Measurements from ENCODE around the gene MGST3.

Gene MGST3

DNA sequence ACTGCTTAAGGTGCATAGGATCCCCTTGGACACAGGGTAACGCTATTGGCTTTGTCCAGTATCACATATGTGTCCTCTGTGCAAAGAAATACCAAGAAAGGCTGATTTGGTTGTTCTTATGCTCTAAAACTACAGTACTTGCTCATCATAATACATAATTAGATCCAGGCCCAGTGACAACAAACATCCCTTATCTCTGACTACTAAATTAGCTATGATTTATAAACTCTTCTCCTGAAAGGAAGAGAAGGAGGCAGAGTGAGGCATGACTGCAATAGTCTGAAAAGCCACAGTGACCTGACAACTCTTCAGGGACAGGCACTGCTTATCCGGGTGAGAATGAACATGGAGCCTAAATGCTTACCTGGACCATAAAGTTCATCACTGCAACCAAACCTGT lies 30.7 kb downstream of the MGST3 start:
- H3K27me3 ChIP-seq (ENCODE audit: insufficient read depth, low read depth), result no peaks in the 10 kb centered on the region
- no peak overlapping the region for H3K27ac ChIP-seq
- H4K20me1 ChIP-seq (ENCODE audit: insufficient read depth), result no peaks in the 10 kb centered on the region
- H3K4me3 ChIP-seq (IDR thresholded peaks at IDR 0.05; ENCODE audit: insufficient read depth, low read depth, low read length), result no peak overlapping the region
- TF ChIP-seq, protein P1, sequence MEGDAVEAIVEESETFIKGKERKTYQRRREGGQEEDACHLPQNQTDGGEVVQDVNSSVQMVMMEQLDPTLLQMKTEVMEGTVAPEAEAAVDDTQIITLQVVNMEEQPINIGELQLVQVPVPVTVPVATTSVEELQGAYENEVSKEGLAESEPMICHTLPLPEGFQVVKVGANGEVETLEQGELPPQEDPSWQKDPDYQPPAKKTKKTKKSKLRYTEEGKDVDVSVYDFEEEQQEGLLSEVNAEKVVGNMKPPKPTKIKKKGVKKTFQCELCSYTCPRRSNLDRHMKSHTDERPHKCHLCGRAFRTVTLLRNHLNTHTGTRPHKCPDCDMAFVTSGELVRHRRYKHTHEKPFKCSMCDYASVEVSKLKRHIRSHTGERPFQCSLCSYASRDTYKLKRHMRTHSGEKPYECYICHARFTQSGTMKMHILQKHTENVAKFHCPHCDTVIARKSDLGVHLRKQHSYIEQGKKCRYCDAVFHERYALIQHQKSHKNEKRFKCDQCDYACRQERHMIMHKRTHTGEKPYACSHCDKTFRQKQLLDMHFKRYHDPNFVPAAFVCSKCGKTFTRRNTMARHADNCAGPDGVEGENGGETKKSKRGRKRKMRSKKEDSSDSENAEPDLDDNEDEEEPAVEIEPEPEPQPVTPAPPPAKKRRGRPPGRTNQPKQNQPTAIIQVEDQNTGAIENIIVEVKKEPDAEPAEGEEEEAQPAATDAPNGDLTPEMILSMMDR (conservative IDR thresholded peaks at IDR 0.05; ENCODE audit: low read depth, low read length), result no peak
- peaks cover 11% of the 10 kb centered on the region for H3K4me1 ChIP-seq (ENCODE audit: low read depth, poor library complexity, severe bottlenecking)
- H3K4me2 ChIP-seq, result no peak overlapping the region
- H2AFZ ChIP-seq (ENCODE audit: low read depth), result no peak overlapping the region
- no peak overlapping the region for H3K9ac ChIP-seq
- peaks cover 5% of the 10 kb centered on the region; the same call in 1 of the 2 replicates for H3K36me3 ChIP-seq (ENCODE audit: insufficient read depth)
- no peaks in the 10 kb centered on the region for H3K79me2 ChIP-seq (ENCODE audit: insufficient read depth, low read depth)

DNA sequence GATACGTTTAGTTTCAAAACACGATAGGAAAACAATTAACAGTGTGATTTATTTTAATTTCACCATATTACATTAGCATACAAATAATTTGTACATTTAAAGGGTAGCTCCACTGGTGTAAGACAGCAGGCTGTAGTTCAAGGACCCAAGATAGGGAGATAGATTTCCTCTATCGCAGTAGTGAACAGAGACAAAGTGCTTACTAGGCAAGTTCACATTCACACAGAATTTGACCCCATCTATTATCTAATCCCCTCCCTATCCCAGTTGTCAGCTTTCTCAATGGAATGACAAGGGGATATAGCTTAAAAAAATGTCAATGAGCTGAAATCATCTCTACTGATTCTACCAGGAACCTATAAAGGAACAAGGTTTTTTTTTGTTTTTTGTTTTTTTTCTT lies 31.2 kb downstream of the MGST3 start:
- no peaks in the 10 kb centered on the region for H3K79me2 ChIP-seq (ENCODE audit: insufficient read depth, low read depth)
- H2AFZ ChIP-seq (ENCODE audit: low read depth), result no peak overlapping the region
- TF ChIP-seq, protein P1 (conservative IDR thresholded peaks at IDR 0.05; ENCODE audit: low read depth, low read length), result no peak
- H3K27me3 ChIP-seq (ENCODE audit: insufficient read depth, low read depth), result no peaks in the 10 kb centered on the region
- H3K27ac ChIP-seq, result no peak overlapping the region
- no peaks in the 10 kb centered on the region for H4K20me1 ChIP-seq (ENCODE audit: insufficient read depth)
- H3K4me1 ChIP-seq (ENCODE audit: low read depth, poor library complexity, severe bottlenecking), result peaks cover 15% of the 10 kb centered on the region
- no peak overlapping the region for H3K4me3 ChIP-seq (IDR thresholded peaks at IDR 0.05; ENCODE audit: insufficient read depth, low read depth, low read length)
- peaks cover 8% of the 10 kb centered on the region; the same call in 1 of the 2 replicates for H3K36me3 ChIP-seq (ENCODE audit: insufficient read depth)
- H3K9ac ChIP-seq, result no peak overlapping the region
- no peak overlapping the region for H3K4me2 ChIP-seq

DNA sequence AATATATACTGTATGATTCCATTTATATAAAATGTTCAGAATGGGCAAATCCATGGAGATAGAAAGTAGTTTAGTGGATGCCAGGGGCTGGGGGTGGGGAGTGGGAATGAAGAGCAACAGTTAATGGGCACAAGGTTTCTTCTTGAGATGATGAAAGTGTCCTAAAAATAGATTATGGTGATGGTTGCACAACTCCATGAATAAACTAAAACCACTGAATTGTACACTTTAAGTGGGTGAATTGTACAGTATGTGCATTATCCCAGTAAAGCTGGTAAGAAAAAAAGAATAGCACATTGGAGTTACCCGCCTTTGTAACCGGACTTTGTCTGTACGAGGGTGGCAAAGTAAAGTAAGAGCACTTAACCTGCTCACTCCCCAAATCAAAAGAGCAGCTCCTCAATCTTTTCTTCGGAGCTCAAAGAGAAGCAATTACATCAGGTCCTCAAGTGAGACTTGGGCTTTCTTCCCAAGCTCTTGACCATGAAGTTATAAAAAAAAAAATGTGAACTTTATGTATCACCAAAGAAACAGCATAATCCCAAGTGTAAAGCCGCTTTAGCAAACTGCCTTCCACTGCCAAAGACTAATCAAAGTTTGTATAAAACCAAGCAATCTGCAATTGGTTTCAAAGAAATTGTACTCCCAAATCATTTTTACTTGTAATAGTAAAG lies 35.3 kb downstream of the MGST3 start:
- Histone ChIP-seq H2AFZ (ENCODE audit: low read depth) (no peak overlapping the region), H3K4me1 (ENCODE audit: low read depth, poor library complexity, severe bottlenecking) (peaks cover 15% of the 10 kb centered on the region), H3K4me2 (peak overlapping the region; percentile 18; the same call in 1 of the 2 replicates), H4K20me1 (ENCODE audit: insufficient read depth) (no peaks in the 10 kb centered on the region), H3K27ac (no peak overlapping the region), H3K79me2 (ENCODE audit: insufficient read depth, low read depth) (no peaks in the 10 kb centered on the region), H3K9ac (no peak overlapping the region), H3K4me3 (IDR thresholded peaks at IDR 0.05; ENCODE audit: insufficient read depth, low read depth, low read length) (no peak overlapping the region), H3K36me3 (ENCODE audit: insufficient read depth) (peaks cover 23% of the 10 kb centered on the region; the same call in 1 of the 2 replicates), H3K27me3 (ENCODE audit: insufficient read depth, low read depth) (no peaks in the 10 kb centered on the region)
- TF ChIP-seq, protein P1 (conservative IDR thresholded peaks at IDR 0.05; ENCODE audit: low read depth, low read length), result no peak

- no peaks in the 10 kb centered on the region for H3K79me2 ChIP-seq (ENCODE audit: insufficient read depth, low read depth)
- no peaks in the 10 kb centered on the region for H3K27me3 ChIP-seq (ENCODE audit: insufficient read depth, low read depth)
- peaks cover 15% of the 10 kb centered on the region for H3K4me1 ChIP-seq (ENCODE audit: low read depth, poor library complexity, severe bottlenecking)
- H3K4me2 ChIP-seq, result no peak overlapping the region
- H2AFZ ChIP-seq (ENCODE audit: low read depth), result no peak overlapping the region
- H3K9ac ChIP-seq, result no peak overlapping the region
- no peak overlapping the region for H3K4me3 ChIP-seq (IDR thresholded peaks at IDR 0.05; ENCODE audit: insufficient read depth, low read depth, low read length)
- H4K20me1 ChIP-seq (ENCODE audit: insufficient read depth), result no peaks in the 10 kb centered on the region
- peaks cover 23% of the 10 kb centered on the region; the same call in 1 of the 2 replicates for H3K36me3 ChIP-seq (ENCODE audit: insufficient read depth)
- no peak overlapping the region for H3K27ac ChIP-seq
- TF ChIP-seq, protein P1 (conservative IDR thresholded peaks at IDR 0.05; ENCODE audit: low read depth, low read length), result no peak
These were observed 37.1 kb downstream of the MGST3 start for GRCh38 chr1:165668184-165668583.
